ENCODE measurements around the gene AASS.

Gene AASS

GRCh38 chr7:122123746-122124145, 20.3 kb downstream of the AASS start:
- no peak for DNase-seq (ENCODE audit: low read depth in 2 of 2, low spot score in 1 of 2)

GRCh38 chr7:122118757-122119156, 25.3 kb downstream of the AASS start:
- no peak for DNase-seq (ENCODE audit: low read depth in 2 of 2, low spot score in 1 of 2)

GRCh38 chr7:122103064-122103463, 41.0 kb downstream of the AASS start:
- no peak for DNase-seq (ENCODE audit: low read depth in 2 of 2, low spot score in 1 of 2)

GRCh38 chr7:122100021-122100420, 44.0 kb downstream of the AASS start:
- DNase-seq (ENCODE audit: low read depth in 2 of 2, low spot score in 1 of 2): no peak

- no peak for DNase-seq (ENCODE audit: low read depth in 2 of 2, low spot score in 1 of 2)
These were observed 48.4 kb downstream of the AASS start for GRCh38 chr7:122095642-122096041.

GRCh38 chr7:122094549-122094948, 49.5 kb downstream of the AASS start:
- DNase-seq (ENCODE audit: low read depth in 2 of 2, low spot score in 1 of 2): no peak

- DNase-seq (ENCODE audit: low read depth in 2 of 2, low spot score in 1 of 2): peak in 1 of 2 donors; percentile 7
These were observed 50.9 kb downstream of the AASS start for GRCh38 chr7:122092964-122093797.

- DNase-seq (ENCODE audit: low read depth in 2 of 2, low spot score in 1 of 2): no peak
These were observed 61.4 kb downstream of the AASS start for GRCh38 chr7:122082670-122083069.

GRCh38 chr7:122082160-122082559, 61.9 kb downstream of the AASS start:
- no peak for DNase-seq (ENCODE audit: low read depth in 2 of 2, low spot score in 1 of 2)

GRCh38 chr7:122073635-122074034, 70.4 kb downstream of the AASS start:
- DNase-seq (ENCODE audit: low read depth in 2 of 2, low spot score in 1 of 2): no peak

- DNase-seq (ENCODE audit: low read depth in 2 of 2, low spot score in 1 of 2): no peak
These were observed 71.0 kb downstream of the AASS start for GRCh38 chr7:122072924-122073599.

GRCh38 chr7:122072272-122072671, 71.8 kb downstream of the AASS start:
- no peak for DNase-seq (ENCODE audit: low read depth in 2 of 2, low spot score in 1 of 2)

GRCh38 chr7:122070834-122071233, 73.2 kb downstream of the AASS start:
- no peak for DNase-seq (ENCODE audit: low read depth in 2 of 2, low spot score in 1 of 2)

GRCh38 chr7:122070062-122070461, 74.0 kb downstream of the AASS start:
- no peak for DNase-seq (ENCODE audit: low read depth in 2 of 2, low spot score in 1 of 2)

- DNase-seq (ENCODE audit: low read depth in 2 of 2, low spot score in 1 of 2): no peak
These were observed 75.0 kb downstream of the AASS start for GRCh38 chr7:122068999-122069398.

GRCh38 chr7:122068046-122068445, 76.0 kb downstream of the AASS start:
- no peak for DNase-seq (ENCODE audit: low read depth in 2 of 2, low spot score in 1 of 2)

- DNase-seq (ENCODE audit: low read depth in 2 of 2, low spot score in 1 of 2): no peak
These were observed 77.0 kb downstream of the AASS start for GRCh38 chr7:122067077-122067476.

GRCh38 chr7:122064971-122065370, 79.1 kb downstream of the AASS start:
- no peak for DNase-seq (ENCODE audit: low read depth in 2 of 2, low spot score in 1 of 2)

- DNase-seq (ENCODE audit: low read depth in 2 of 2, low spot score in 1 of 2): no peak
These were observed 80.9 kb downstream of the AASS start for GRCh38 chr7:122063146-122063545.

- DNase-seq (ENCODE audit: low read depth in 2 of 2, low spot score in 1 of 2): no peak
These were observed 84.5 kb downstream of the AASS start for GRCh38 chr7:122059542-122059941.

- no peak for DNase-seq (ENCODE audit: low read depth in 2 of 2, low spot score in 1 of 2)
These were observed 87.1 kb downstream of the AASS start for GRCh38 chr7:122056977-122057376.

- DNase-seq (ENCODE audit: low read depth in 2 of 2, low spot score in 1 of 2): no peak
These were observed 89.0 kb downstream of the AASS start for GRCh38 chr7:122055073-122055472.

GRCh38 chr7:122054393-122054792, 89.7 kb downstream of the AASS start:
- no peak for DNase-seq (ENCODE audit: low read depth in 2 of 2, low spot score in 1 of 2)
